Spleen (tissue), 7 donors: ENCODE data around the gene MCRIP1.

Experiments used
- CTCF ChIP-seq, 11 experiments: fragments of 200-600 bp in 7 of 11; fragments of 450-650 bp in 4 of 11; sonication (generic) in 4 of 11; IDR thresholded peaks in 8 of 11; conservative IDR thresholded peaks in 3 of 11; 1 replicate in 7 of 11; 2 replicates in 4 of 11; pipeline versions ENCODE4 v1.4.0 to v1.8.0; 2016 to 2021; ENCODE audit warnings: antibody characterized with exemption in 11 of 11, inconsistent platforms in 4 of 11, mild to moderate bottlenecking in 1 of 11
- POLR2A ChIP-seq, 3 donors: fragments of 450-650 bp; IDR thresholded peaks; one replicate each; pipeline ENCODE4 v1.5.1; 2017; ENCODE audit warnings: antibody characterized with exemption in 3 of 3, mild to moderate bottlenecking in 1 of 3
- donor health status: DM: no; HTN: no; CAD: no; lungs with moderate emphysema.
- donor health status: DM: no; HTN: no; CAD: no.
- donor health status: DM: no; HTN: no; CAD: no.

- TF ChIP-seq CTCF (IDR thresholded peaks at IDR 0.05 in 8 of 11, conservative IDR thresholded peaks at IDR 0.05 in 3 of 11) (no peak), POLR2A (IDR thresholded peaks at IDR 0.05) (no peak)
Measured at GRCh38 chr17:81822996-81823819, 9.9 kb downstream of the MCRIP1 start.
